Cerebellar nuclear complex (tissue), 1 donor: ENCODE data around the gene E2F7.

ENCODE experiments used
- DNase-seq, 2 experiments: peaks; one replicate each; lab custom pipeline; 2025; lab: John Stamatoyannopoulos, UW

Gene E2F7

DNA sequence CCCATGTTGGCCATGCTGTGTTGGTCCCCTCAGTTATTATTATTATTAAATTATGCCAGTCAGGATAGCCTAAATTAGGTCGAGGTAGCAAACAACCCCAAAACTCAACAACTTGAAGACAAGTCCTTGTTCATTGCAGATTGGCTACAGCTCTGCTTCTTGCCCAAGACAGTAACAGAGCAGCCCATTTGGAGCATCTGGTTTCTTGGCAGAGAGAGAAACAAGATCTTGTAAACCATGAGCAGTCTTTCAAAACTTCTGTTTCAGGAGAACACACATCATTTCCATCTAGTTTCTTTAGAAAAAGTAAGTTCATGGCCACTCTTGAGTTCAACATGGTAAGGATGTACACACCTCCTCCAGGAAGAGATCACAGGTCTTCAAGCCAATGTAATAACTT lies 52.3 kb downstream of the E2F7 start:
- DNase-seq: no peak

- DNase-seq: peak in 1 of 2 experiments; percentile 62
Observed at GRCh38 chr12:77010691-77011548, 54.4 kb downstream of the E2F7 start.

- no peak for DNase-seq
Observed at GRCh38 chr12:77007476-77007875, 57.9 kb downstream of the E2F7 start.

GRCh38 chr12:77005611-77006098 lies 59.7 kb downstream of the E2F7 start:
- DNase-seq: no peak

- no peak for DNase-seq
Observed at GRCh38 chr12:77003914-77004313, 61.5 kb downstream of the E2F7 start.

DNA sequence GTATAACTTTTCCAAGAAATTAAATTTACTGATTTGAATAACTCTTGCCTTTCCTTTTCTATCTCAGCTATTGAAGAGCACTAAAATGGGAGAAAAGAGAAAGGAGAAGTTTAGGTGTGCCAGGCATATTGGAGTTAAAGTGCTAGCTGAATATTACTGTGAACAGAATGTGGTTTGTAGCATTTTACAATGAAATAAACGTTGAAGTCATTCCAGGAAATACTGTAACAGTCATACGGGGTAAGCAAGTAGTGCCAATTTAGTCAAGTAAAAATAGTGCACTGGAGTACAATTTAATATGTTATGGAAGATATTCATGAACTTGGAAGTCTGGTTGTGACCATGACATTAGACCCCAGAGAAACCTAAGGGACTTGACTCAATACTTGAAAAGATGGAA lies 62.1 kb downstream of the E2F7 start:
- DNase-seq: no peak

DNA sequence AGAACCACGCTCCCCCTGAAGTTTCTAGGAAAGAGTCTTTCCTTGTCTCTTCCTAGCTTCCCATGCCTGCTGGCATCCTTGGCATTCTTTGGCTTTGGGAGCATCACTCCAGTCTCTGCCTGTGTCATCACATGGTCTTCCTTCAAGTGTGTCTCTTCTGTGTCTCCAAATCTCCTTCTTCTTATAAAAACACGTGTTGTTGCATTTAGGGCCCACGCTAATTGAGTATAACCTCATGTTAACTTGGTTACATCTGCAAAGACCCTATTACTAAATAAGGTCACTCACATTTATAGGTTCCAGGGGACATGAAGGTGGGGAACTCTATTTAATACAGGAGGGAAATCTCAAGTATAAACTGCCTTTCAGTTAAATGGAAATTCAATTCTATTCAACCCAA lies 63.0 kb downstream of the E2F7 start:
- no peak for DNase-seq

GRCh38 chr12:77001276-77001675 lies 64.1 kb downstream of the E2F7 start:
- no peak for DNase-seq

GRCh38 chr12:76998908-76999556 lies 66.3 kb downstream of the E2F7 start:
- DNase-seq: no peak

- DNase-seq: no peak
Observed at GRCh38 chr12:76998386-76998785, 67.0 kb downstream of the E2F7 start.

- DNase-seq: no peak
Observed at GRCh38 chr12:76997011-76997780, 68.2 kb downstream of the E2F7 start.

DNA sequence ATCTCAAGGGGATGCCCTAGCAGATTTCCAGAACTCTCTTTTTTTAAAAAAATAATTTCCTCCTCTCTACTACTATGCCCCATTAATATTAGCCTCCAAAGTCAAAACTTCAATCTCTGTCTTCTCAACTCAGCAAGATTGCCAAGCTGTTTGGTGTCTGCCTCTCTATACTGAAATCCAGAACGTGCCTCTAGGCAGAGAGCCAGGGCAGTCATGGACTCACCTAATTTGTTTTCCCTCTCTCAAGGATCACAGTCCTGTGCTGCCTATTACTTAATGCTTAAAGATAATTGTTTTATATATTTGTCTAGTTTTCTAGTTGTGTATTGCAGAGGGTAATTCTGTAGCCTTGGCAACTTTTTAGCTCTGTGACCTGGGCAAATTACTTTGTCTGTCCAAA lies 74.7 kb downstream of the E2F7 start:
- no peak for DNase-seq

GRCh38 chr12:76984566-76984965 lies 80.8 kb downstream of the E2F7 start:
- DNase-seq: no peak

- no peak for DNase-seq
Observed at GRCh38 chr12:76983420-76983819, 81.9 kb downstream of the E2F7 start.

DNA sequence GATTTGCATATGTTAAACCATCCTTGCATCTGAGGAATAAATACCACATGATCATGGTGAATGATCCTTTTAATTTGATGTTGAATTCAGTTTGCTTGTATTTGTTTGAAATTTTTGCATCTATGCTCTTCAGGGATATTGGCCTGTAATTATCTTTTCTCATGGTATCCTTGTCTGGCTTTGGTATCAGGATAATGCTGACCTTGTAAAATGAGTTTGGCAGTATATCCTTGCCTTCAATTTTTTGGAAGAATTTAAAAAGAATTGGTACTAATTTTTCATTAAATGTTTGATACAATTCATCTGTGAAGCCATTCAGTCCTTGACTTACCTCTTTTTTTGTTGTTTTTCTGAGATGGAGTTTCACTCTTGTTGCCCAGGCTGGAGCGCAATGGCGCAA lies 85.2 kb downstream of the E2F7 start:
- DNase-seq: no peak

- no peak for DNase-seq
Observed at GRCh38 chr12:76976777-76977382, 88.5 kb downstream of the E2F7 start.
